Measurements from ENCODE around the gene FMO4. TPM values are rescaled to one million over a fixed set of nuclear protein-coding genes. Genes with fewer than 3 reads are reported as not detected.

The FMO4 gene
- 3.0 and 7.7 TPM in 2 replicates for total RNA-seq

GRCh38 chr1:171313835-171314320 is at the start of gene FMO4:
Gene FMO4 (plus strand): TSS chr1:171314183. CDS start chr1:171319826, 5,643 bp downstream.

Other genes starting within 250 kb of the FMO4 start
- not detected in 2 replicates for gene FMO3, start 223.3 kb upstream of the FMO4 start, total RNA-seq
- gene FMO2, start 128.9 kb upstream of the FMO4 start, total RNA-seq, result 0.08 TPM in 1 of 2 replicates, not detected in the other
- gene FMO1, start 65.7 kb upstream of the FMO4 start, total RNA-seq, result not detected in 2 replicates
- gene PRRC2C, start 171.3 kb downstream of the FMO4 start, total RNA-seq, result 61.6 and 66.8 TPM in 2 replicates

All from hair follicular keratinocyte (primary cell).